NCI-H2081 (cell line): Measurements from ENCODE around the gene RADX.

Source experiments
- DNase-seq, 2 experiments: peaks; one replicate each; lab custom pipeline; 2025; lab: John Stamatoyannopoulos, UW

RADX gene

DNA sequence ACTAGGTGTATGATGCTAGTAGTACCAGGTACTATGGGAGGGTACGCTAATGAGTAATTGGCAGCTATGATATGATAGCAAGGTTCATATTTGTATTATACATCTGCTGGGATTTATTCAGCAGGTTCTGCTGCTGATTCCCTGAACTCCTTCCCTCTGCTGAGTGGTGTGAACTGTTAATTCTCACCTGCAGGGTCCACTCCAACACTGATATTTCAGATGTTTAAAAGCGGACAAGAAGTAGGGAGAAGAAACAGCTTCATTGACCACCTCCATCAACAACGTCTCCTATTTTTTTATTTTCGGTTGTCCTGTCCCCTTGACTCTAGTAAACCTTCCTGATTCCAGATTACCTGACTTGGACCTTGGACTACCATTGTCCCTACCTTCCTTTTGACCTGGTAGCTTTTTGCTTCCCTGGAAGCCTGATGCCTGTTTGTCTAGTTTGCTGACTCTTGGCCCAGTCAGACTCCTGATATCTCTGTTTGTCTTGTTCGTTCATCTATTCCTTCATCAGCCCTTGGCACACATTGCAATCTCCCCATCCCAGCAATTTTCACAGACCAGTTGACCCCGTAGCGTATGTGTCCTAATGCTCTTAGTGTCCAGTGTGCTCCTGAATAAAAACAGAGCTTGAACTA lies 80.8 kb downstream of the RADX start:
- DNase-seq: no peak

- DNase-seq: no peak
These were observed 84.7 kb downstream of the RADX start for GRCh38 chrX:106696502-106696901.

DNA sequence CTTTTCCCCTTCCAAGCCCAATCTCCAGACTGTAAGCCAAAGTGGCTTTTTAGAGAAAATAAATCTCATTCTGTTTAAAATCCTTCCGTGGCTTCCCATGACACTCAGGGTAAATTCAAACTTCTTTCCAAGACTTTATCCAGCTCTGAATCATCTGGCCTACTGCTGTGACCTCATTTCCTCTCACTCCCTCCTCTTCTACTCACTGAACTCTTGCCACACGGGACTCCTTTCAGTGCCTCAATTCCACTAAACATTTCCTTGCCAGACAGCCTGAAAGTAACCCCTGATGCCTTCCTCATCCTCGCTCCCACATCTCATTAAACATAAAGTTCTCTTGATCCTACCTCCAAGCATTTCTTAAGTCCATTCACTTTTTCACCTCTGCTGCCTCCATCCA lies 86.9 kb downstream of the RADX start:
- DNase-seq: no peak

DNA sequence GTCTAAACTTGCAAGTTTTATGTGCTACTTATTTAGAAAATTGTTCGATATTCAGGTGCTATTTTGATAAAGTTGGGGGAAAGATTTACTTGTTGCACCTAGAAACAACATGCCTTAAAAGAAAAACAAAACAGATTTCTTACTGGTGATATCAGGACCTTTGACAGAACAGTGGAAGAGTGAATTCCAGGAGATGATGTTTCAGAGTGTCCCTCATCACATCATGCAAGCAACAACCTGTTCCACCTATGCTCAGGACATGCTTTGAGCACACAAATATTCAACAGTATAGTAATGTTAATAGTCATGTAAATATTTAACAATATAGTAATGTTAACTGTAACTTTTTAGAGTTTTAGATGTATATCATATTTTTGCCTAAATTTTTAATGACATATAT lies 90.9 kb downstream of the RADX start:
- DNase-seq: no peak

GRCh38 chrX:106706466-106706865 lies 94.7 kb downstream of the RADX start:
- DNase-seq: no peak

GRCh38 chrX:106707771-106708454 lies 96.1 kb downstream of the RADX start:
- no peak for DNase-seq

GRCh38 chrX:106710771-106711170 lies 99.0 kb downstream of the RADX start:
- no peak for DNase-seq

DNA sequence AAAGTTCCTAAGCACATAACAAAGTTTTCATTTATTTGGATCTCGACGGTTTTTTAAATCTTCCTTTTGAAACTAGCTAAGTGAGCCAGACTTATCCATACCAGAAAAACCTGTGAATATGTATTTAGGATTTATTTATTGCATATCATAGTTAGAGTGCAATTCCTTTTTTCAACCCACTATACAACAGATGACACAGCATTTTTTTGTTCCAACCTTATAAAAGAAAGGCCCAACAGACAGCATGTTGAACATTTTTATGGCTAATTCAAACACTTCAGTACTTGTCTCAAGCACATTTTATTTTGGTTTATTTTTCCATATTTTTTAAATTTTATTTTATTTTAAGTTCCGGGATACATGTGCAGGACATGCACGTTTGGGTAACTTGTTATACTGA lies 99.6 kb downstream of the RADX start:
- DNase-seq: no peak

DNA sequence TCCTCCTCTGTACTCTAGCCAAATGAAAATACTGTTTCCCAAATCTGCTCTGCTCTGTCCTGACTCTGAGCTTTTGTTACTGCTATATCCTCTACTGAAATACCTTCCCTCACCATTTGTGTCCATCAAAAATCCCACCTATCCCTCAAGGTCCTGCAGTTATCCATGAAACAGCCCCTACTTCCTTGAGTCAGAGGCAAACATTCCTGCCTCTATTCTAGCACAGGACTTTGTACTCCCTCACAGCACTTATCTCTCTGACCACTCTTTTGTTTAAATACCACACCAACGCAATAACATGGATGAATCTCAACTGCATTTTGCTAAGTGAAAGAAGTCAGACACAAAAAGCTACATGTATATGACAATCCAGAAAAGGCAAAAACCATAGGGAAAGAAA lies 104.2 kb downstream of the RADX start:
- DNase-seq: no peak

DNA sequence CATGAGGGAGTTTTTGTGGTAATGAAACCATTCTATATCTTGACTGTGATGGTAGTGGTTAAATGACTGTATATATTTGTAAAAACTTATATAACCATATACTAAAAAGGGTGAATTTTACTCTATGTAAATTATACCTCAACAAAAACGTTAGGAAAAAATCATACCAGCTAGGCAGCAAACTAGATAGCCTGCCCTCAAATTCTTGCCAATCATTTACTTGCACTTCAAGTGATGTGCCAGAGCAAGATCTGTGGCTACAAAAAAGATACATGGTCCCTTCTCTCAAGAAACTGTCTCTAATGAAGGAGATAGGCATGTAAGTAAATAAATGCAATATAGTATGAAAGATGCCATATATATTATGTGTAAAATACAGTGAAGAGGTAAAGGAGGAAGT lies 104.7 kb downstream of the RADX start:
- no peak for DNase-seq

DNA sequence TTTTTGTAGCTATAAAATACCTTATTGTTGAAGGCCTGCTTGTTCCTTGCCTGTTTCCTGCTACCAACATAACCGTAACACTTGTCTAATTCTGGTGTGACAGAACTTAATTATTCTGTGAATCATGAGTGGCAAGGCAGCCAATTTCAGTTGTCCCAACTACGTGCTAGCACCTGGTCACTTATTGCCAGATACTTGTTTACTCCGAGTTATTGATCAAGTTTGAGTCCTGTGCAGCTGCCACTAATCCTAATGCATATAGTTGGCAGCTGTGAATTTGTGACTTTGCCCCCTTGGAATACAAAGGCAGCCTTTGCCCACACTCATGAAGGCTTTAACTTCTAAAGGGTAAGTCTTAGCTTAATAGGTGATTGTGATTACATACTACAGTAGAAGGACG lies 106.9 kb downstream of the RADX start:
- peak in 1 of 2 experiments; percentile 17 for DNase-seq

- peak in 1 of 2 experiments; percentile 43 for DNase-seq
These were observed 114.2 kb downstream of the RADX start for GRCh38 chrX:106725931-106726330.

GRCh38 chrX:106726485-106727437 lies 115.0 kb downstream of the RADX start, which contains the start of gene RNF128:
RNF128 (plus strand) TSS chrX:106726701; CDS start chrX:106726914, 213 bp downstream.
- DNase-seq: peak; percentile 89 to 96

DNA sequence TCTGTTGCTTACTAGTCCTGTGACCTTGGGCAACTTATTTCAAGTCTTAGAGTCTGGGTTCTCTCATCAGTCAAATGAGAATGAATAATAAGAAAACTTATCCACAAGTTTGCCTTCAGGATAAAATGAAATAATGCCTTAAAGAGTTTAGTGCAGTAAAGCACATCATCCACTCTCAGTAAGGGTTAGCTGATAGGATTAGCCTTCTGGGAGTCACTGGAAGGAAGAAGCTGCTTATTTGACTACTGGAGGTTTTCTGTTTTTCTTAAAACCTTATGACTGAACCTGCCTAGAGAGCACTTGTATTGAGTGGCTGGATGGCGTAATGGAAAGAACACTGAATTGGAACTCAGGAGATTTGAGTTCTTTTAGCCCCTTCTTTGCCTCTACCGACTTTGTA lies 116.6 kb downstream of the RADX start:
- peak in 1 of 2 experiments; percentile 36 for DNase-seq
